ENCODE data around the gene LIN54.

GRCh38 chr4:82954212-82954611 lies 56.4 kb downstream of the LIN54 start:
- TF ChIP-seq, protein P1, sequence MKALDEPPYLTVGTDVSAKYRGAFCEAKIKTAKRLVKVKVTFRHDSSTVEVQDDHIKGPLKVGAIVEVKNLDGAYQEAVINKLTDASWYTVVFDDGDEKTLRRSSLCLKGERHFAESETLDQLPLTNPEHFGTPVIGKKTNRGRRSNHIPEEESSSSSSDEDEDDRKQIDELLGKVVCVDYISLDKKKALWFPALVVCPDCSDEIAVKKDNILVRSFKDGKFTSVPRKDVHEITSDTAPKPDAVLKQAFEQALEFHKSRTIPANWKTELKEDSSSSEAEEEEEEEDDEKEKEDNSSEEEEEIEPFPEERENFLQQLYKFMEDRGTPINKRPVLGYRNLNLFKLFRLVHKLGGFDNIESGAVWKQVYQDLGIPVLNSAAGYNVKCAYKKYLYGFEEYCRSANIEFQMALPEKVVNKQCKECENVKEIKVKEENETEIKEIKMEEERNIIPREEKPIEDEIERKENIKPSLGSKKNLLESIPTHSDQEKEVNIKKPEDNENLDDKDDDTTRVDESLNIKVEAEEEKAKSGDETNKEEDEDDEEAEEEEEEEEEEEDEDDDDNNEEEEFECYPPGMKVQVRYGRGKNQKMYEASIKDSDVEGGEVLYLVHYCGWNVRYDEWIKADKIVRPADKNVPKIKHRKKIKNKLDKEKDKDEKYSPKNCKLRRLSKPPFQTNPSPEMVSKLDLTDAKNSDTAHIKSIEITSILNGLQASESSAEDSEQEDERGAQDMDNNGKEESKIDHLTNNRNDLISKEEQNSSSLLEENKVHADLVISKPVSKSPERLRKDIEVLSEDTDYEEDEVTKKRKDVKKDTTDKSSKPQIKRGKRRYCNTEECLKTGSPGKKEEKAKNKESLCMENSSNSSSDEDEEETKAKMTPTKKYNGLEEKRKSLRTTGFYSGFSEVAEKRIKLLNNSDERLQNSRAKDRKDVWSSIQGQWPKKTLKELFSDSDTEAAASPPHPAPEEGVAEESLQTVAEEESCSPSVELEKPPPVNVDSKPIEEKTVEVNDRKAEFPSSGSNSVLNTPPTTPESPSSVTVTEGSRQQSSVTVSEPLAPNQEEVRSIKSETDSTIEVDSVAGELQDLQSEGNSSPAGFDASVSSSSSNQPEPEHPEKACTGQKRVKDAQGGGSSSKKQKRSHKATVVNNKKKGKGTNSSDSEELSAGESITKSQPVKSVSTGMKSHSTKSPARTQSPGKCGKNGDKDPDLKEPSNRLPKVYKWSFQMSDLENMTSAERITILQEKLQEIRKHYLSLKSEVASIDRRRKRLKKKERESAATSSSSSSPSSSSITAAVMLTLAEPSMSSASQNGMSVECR (CRISPR knock-in tag; IDR thresholded peaks at IDR 0.05; ENCODE audit: borderline replicate concordance), result no peak
- TF ChIP-seq NR2C2 (CRISPR knock-in tag; IDR thresholded peaks at IDR 0.05) (no peak), CTCF (IDR thresholded peaks at IDR 0.05) (no peak), PREB (CRISPR knock-in tag; IDR thresholded peaks at IDR 0.05; ENCODE audit: borderline replicate concordance) (no peak), TP53 (CRISPR knock-in tag; IDR thresholded peaks at IDR 0.05) (no peak)
